ENCODE measurements around the gene NUDT9. TPM values are rescaled to one million over a fixed set of nuclear protein-coding genes. Genes with fewer than 3 reads are reported as not detected.
"Not testable (repeated sequence)": the region's sequence is repeated elsewhere in the genome, so short reads cannot be mapped to it uniquely, and the experiment has no call there.

Gene NUDT9
- total RNA-seq, 1 experiment from 2014 or later = 28.7 TPM

DNA sequence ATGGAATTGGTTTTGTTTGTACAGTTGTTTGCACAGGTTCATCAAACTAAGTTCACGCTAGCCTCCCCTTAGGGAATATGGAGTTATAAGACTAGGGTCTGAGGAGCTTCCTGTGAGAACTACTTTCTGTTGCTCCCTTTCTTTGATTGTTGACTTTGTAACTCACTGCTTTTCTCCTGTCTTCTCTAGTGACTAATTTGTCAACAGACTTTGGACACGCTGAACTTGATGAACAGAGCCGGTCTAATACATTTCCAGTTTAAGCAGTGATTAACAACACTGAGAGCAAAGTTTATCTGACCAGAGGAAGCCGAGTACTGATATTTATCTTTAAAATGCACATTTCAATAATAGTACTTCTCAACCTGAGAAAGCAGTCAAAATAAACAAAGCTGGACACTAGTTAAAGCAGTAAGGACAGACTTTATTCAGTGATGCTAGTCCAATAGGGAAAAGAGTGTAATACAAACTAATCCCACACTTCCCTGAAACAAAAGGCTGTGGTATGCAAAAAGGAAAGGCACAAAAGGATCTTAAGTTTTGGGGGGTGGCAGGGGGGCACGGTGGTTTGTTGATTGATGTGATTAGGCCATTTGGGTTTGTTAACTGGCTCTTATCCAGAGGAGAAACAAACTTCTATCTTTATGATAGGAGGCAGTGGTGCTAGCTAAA, 2.7 kb upstream of the NUDT9 start:
- POLR2A ChIA-PET = interaction anchor here (1.0 kb wide), 1 partner anchor 29 kb away, joined by 5 read pairs; the partner anchor contains the start of gene HSD17B11
- peak overlapping the region; percentile 31 for H3K4me3 Mint-ChIP-seq (ENCODE audit: unreplicated experiment)
- BruUV-seq (replicated peaks) = no TSS peak
- Histone ChIP-seq H3K4me1 (peaks cover 13% of the 10 kb centered on the region), H3K9me3 (no peaks in the 10 kb centered on the region), H3K36me3 (ENCODE audit: control insufficient read depth, insufficient read depth, low read length) (no peaks in the 10 kb centered on the region), H3K4me3 (ENCODE audit: low read depth, low read length) (no peak overlapping the region), H3K27me3 (replicated peaks; ENCODE audit: control insufficient read depth, insufficient read depth, low read length) (no peaks in the 10 kb centered on the region)
- H3K4me1 Mint-ChIP-seq (ENCODE audit: low read depth, unreplicated experiment) = peaks cover 13% of the 10 kb centered on the region
- no peaks in the 10 kb centered on the region for H3K9me3 Mint-ChIP-seq (ENCODE audit: unreplicated experiment)
- TF ChIP-seq, protein P1, sequence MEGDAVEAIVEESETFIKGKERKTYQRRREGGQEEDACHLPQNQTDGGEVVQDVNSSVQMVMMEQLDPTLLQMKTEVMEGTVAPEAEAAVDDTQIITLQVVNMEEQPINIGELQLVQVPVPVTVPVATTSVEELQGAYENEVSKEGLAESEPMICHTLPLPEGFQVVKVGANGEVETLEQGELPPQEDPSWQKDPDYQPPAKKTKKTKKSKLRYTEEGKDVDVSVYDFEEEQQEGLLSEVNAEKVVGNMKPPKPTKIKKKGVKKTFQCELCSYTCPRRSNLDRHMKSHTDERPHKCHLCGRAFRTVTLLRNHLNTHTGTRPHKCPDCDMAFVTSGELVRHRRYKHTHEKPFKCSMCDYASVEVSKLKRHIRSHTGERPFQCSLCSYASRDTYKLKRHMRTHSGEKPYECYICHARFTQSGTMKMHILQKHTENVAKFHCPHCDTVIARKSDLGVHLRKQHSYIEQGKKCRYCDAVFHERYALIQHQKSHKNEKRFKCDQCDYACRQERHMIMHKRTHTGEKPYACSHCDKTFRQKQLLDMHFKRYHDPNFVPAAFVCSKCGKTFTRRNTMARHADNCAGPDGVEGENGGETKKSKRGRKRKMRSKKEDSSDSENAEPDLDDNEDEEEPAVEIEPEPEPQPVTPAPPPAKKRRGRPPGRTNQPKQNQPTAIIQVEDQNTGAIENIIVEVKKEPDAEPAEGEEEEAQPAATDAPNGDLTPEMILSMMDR (IDR thresholded peaks at IDR 0.05; ENCODE audit: insufficient read depth in 1 of 2, low read depth in 1 of 2, low read length in 1 of 2, severe bottlenecking in 1 of 2, unreplicated experiment in 1 of 2) = no peak
- DNase-seq = peak in 1 of 2 experiments; percentile 22
- intact Hi-C loops (cut with micrococcal nuclease; ENCODE audit: unreplicated experiment) = no loop called here
- no peaks in the 10 kb centered on the region for H3K27me3 Mint-ChIP-seq (ENCODE audit: insufficient read depth, unreplicated experiment)
- CTCF ChIA-PET = no interaction called here
- no peak overlapping the region for H3K27ac Mint-ChIP-seq (ENCODE audit: unreplicated experiment)
- H3K36me3 Mint-ChIP-seq (ENCODE audit: insufficient read depth, unreplicated experiment) = peaks cover 4% of the 10 kb centered on the region

DNA sequence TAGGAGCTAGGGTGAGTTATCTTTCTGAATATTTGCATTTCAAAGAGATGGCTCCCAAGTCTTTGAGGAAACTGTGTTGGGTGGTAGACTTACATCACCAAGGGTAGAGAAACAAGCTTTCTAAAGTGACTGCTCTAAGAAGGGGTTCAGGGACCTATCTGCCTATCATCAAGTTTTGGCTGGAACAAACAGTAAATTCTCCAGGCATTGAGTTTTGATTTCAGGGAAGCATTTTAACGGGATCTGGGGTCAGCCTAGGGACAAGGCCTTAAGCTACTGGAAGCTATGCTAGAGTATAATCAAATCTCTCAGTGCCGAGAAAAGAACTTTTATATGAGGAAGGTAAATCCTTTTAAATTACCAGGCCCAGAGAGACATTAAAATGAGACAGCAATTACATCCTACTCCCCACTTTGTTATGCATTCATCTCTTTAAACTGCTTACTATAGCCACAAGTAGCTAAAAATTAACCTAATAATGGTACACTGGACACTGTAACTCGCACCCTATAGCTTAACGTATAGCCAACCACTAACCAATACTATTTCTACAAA, 2.0 kb upstream of the NUDT9 start:
- Mint-ChIP-seq H3K4me1 (ENCODE audit: low read depth, unreplicated experiment) (peaks cover 13% of the 10 kb centered on the region), H3K27me3 (ENCODE audit: insufficient read depth, unreplicated experiment) (no peaks in the 10 kb centered on the region), H3K9me3 (ENCODE audit: unreplicated experiment) (no peaks in the 10 kb centered on the region), H3K4me3 (ENCODE audit: unreplicated experiment) (peak overlapping the region; percentile 31), H3K36me3 (ENCODE audit: insufficient read depth, unreplicated experiment) (peaks cover 4% of the 10 kb centered on the region), H3K27ac (ENCODE audit: unreplicated experiment) (no peak overlapping the region)
- Histone ChIP-seq H3K27me3 (replicated peaks; ENCODE audit: control insufficient read depth, insufficient read depth, low read length) (no peaks in the 10 kb centered on the region), H3K36me3 (ENCODE audit: control insufficient read depth, insufficient read depth, low read length) (no peaks in the 10 kb centered on the region), H3K4me1 (peaks cover 13% of the 10 kb centered on the region), H3K4me3 (ENCODE audit: low read depth, low read length) (no peak overlapping the region), H3K9me3 (no peaks in the 10 kb centered on the region)
- POLR2A ChIA-PET = no interaction called here
- TF ChIP-seq, protein P1 (IDR thresholded peaks at IDR 0.05; ENCODE audit: insufficient read depth in 1 of 2, low read depth in 1 of 2, low read length in 1 of 2, severe bottlenecking in 1 of 2, unreplicated experiment in 1 of 2) = no peak
- CTCF ChIA-PET = no interaction called here
- intact Hi-C loops (cut with micrococcal nuclease; ENCODE audit: unreplicated experiment) = no loop called here
- no peak for DNase-seq
- BruUV-seq (replicated peaks) = no TSS peak

DNA sequence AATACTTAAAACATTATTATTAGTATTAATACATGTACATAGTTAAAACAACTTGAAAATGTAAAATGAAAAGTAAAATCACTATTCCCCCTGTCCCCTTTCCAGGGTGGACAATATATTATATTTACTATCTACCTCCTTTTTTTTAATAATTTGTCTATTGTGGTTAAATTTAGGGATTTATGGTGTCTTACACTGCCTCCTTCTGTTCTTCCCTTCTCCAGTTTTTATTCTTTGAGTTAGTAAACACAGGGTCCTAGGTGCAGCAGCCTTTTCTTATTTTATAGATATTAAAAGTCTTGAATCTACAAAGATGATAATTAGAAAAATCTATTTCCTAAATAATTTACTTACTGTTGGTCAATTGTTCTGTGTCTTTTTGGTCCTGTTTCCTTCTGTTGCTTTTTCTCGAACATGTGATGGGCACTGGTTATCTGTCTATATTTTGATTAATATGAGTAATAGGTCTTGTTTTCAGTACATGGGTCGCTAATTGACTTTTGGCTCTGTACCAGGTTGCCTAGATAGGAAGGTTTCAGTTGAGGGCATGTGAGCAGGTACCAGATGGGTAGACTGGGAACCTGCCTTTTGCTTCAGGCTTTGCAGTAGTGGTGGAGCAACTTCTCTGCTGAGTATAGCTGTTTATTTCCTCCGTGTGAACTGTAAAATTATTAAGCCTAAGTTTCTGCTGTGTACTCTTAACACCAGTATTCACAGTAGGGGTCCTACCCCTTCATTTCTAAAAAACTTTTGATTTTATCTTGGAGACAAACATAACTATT, 1.1 kb downstream of the NUDT9 start:
- peaks cover 13% of the 10 kb centered on the region for H3K4me1 Mint-ChIP-seq (ENCODE audit: low read depth, unreplicated experiment)
- BruUV-seq (replicated peaks) = no TSS peak
- DNase-seq = no peak
- TF ChIP-seq, protein P1 (IDR thresholded peaks at IDR 0.05; ENCODE audit: insufficient read depth in 1 of 2, low read depth in 1 of 2, low read length in 1 of 2, severe bottlenecking in 1 of 2, unreplicated experiment in 1 of 2) = no peak
- intact Hi-C loops (cut with micrococcal nuclease; ENCODE audit: unreplicated experiment) = loop anchor here (2.0 kb wide), 1 partner anchor 41 kb away; no protein-coding TSS in a partner anchor
- CTCF ChIA-PET = no interaction called here
- peak overlapping the region; percentile 96 for H3K27ac Mint-ChIP-seq (ENCODE audit: unreplicated experiment)
- H3K27me3 ChIP-seq (replicated peaks; ENCODE audit: control insufficient read depth, insufficient read depth, low read length) = no peaks in the 10 kb centered on the region
- peaks cover 23% of the 10 kb centered on the region for H3K4me1 ChIP-seq
- H3K9me3 Mint-ChIP-seq (ENCODE audit: unreplicated experiment) = no peaks in the 10 kb centered on the region
- H3K27me3 Mint-ChIP-seq (ENCODE audit: insufficient read depth, unreplicated experiment) = no peaks in the 10 kb centered on the region
- POLR2A ChIA-PET = interaction anchor here (1.1 to 1.8 kb wide), 2 partner anchors 32 to 38 kb away, joined by 3 to 12 read pairs; partner anchors contain the start of gene HSD17B11
- H3K36me3 ChIP-seq (ENCODE audit: control insufficient read depth, insufficient read depth, low read length) = no peaks in the 10 kb centered on the region
- H3K9me3 ChIP-seq = no peaks in the 10 kb centered on the region
- H3K4me3 Mint-ChIP-seq (ENCODE audit: unreplicated experiment) = peak overlapping the region; percentile 94
- H3K36me3 Mint-ChIP-seq (ENCODE audit: insufficient read depth, unreplicated experiment) = peaks cover 4% of the 10 kb centered on the region
- peak overlapping the region; percentile 79 for H3K4me3 ChIP-seq (ENCODE audit: low read depth, low read length)

DNA sequence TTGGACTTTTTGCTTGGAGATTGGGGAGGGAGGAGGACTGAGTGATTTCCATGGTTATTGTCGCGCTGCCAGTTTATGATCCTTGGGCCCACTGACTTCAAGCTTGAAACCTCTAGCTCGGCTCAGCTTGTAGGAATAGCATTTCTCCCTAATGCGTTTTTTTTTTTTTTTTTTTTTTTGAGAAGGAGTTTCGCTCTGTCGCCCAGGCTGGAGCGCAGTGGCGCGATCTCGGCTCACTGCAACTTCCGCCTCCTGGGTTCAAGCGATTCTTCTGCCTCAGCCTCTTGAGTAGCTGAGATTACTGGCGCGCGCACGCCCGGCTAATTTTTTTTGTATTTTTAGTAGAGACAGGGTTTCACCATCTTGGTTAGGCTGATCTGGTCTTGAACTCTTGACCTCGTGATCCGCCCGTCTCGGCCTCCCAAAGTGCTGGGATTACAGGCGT, 1.7 kb downstream of the NUDT9 start:
- peak overlapping the region; percentile 79; the same call in 1 of the 2 replicates for H3K4me3 ChIP-seq (ENCODE audit: low read depth, low read length)
- H3K27me3 Mint-ChIP-seq (ENCODE audit: insufficient read depth, unreplicated experiment); H3K9me3 ChIP-seq; POLR2A ChIA-PET; H3K36me3 Mint-ChIP-seq (ENCODE audit: insufficient read depth, unreplicated experiment); H3K36me3 ChIP-seq (ENCODE audit: control insufficient read depth, insufficient read depth, low read length); CTCF ChIA-PET; DNase-seq; H3K9me3 Mint-ChIP-seq (ENCODE audit: unreplicated experiment); H3K27me3 ChIP-seq (replicated peaks; ENCODE audit: control insufficient read depth, insufficient read depth, low read length); BruUV-seq (replicated peaks); intact Hi-C loops (cut with micrococcal nuclease; ENCODE audit: unreplicated experiment): not testable (repeated sequence)
- Mint-ChIP-seq H3K27ac (ENCODE audit: unreplicated experiment) (peak overlapping the region; percentile 96), H3K4me3 (ENCODE audit: unreplicated experiment) (peak overlapping the region; percentile 94), H3K4me1 (ENCODE audit: low read depth, unreplicated experiment) (peaks cover 13% of the 10 kb centered on the region)
- peaks cover 23% of the 10 kb centered on the region for H3K4me1 ChIP-seq
